GM19438 (cell line): ENCODE measurements around the gene FGR.
"Not testable (repeated sequence)": the region's sequence is repeated elsewhere in the genome, so short reads cannot be mapped to it uniquely, and the experiment has no call there.

Experiments
- ATAC-seq: cut with Tn5 transposase; IDR thresholded peaks from one replicate; pipeline ENCODE4 v1.9.1; 2021; ENCODE audit warnings: low read depth; ENCODE audit not compliant: unreplicated experiment

FGR gene

DNA sequence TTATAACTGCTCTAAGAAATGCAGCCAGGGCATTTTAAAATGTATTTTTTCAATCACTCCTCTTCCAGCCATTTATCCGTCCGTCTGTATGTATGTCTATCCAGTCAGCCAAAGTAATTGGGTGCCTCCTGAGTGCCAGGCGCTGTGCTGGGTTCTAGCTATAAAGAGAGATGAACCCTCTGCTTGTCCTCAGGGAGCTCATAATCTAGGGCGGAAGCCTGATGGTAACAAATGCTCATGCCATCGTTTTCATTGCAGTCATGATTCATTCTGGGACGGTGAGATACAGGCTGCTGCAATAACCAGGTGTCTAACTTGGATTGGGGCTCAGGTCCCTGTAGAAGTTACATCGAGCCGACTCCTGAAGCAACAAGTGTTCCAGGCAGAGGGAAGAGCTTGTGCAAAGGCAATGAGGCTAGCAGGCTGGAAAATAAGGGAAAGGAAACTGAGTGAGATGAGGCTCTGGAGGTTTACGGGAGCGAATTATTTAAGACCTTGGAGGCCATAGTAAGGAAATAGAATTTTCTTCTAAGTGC lies 25.4 kb upstream of the FGR start:
- ATAC-seq = no peak

- peak; percentile 59 for ATAC-seq
Observed at GRCh38 chr1:27659497-27660299, 24.7 kb upstream of the FGR start.

- ATAC-seq = peak; percentile 8
Observed at GRCh38 chr1:27658951-27659496, 24.0 kb upstream of the FGR start.

DNA sequence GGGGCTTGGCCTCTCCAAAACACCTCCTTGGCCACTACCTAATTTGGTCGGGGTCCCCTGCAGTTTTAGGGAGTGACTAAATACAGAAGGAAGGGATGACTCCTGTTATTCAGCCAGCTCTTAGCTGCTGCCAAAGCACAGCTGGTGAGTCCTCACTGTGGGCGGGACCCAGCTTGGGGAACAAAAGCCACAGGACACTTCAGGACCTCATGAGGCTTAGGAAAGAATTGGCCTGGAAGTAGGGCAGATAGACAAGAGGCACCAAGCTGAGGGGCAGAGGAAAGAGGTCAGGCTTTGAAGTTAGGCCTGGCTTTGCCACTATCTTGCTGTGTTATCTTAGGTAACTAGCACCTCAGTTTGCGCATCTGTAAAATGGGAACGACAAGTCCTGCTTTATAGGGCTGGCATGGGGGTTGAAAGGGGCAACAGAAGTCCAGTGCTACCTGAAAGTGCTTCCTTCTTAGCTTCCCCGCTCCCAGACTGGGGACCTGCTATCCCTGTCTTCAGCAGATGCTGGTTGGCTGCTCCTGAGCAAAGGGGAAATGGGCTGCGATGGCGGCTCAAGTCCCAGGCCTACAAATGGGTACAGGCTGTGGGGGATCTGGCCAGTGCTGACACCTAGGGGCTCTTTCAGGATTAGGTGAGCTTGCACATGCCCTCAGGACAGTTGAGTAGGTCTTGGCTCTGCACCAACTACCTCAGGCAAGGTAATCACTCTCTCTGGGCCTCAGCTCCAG lies 21.3 kb upstream of the FGR start:
- no peak for ATAC-seq

GRCh38 chr1:27655151-27655937 lies 20.4 kb upstream of the FGR start:
- no peak for ATAC-seq

DNA sequence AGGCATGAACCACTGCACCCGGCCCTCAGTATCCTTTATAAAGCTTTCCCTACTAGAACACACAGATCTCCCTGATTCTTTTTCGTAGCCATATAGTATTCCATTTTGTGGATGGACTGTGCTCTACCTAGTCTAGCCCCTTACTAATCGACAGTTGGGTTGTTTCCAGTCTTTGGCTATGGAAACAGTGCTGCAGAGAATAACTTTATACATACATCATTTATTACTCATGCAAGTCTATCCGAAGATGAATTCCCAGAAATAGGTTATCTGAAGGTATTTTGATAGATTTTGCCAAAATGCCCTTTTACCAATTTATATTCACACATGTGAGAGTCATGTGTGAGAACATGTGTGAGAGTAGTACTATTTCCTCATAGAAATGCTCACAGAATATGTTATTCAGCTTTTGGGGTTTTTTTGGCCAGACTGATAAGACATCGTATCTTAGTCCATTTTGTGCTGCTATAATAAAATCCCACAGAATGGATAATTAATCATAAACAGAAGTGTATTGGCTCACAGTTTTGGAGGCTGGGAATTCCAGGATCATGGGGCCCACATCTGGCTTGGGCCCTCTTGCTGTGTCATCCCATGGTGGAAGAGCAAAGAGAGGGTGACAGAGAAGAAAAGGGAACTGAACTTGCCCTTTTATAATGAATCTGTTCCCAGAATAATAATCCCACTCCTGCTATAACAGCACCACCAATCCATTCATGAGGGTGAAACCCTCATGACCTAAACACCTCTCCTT lies 17.3 kb upstream of the FGR start:
- ATAC-seq = no peak

DNA sequence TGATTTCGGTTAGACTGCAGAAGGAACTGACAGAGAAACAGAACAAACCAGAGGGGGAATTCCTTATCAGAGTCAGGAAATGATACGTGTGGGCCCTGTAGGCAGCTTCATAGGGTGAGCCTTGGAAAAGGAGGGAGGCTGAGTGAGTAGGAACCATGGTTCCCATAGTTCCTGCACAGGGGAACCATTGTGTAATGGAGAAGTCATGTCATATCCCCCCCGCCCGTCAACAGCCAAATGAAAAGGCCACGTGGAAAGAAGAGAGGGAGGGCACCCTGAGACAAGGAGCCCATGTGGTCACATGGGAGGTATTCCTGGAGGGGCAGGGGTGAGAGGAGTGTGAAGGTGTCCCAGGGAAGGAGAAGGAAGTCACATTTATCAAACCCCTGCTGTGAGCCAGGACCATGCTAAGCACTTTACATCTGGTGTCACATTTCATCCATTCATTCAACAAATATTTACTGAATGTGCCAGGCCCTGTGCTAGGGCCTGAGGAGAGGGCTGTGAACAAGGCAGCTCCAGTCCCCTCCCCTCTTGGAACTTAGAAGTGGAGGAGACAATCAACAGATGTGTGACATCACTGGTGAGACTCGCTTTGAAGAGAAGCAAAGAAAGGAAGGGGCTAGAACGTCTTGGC lies 15.7 kb upstream of the FGR start:
- ATAC-seq = no peak

- no peak for ATAC-seq
Observed at GRCh38 chr1:27650171-27650538, 15.2 kb upstream of the FGR start.

GRCh38 chr1:27649306-27649635 lies 14.3 kb upstream of the FGR start:
- ATAC-seq = no peak

DNA sequence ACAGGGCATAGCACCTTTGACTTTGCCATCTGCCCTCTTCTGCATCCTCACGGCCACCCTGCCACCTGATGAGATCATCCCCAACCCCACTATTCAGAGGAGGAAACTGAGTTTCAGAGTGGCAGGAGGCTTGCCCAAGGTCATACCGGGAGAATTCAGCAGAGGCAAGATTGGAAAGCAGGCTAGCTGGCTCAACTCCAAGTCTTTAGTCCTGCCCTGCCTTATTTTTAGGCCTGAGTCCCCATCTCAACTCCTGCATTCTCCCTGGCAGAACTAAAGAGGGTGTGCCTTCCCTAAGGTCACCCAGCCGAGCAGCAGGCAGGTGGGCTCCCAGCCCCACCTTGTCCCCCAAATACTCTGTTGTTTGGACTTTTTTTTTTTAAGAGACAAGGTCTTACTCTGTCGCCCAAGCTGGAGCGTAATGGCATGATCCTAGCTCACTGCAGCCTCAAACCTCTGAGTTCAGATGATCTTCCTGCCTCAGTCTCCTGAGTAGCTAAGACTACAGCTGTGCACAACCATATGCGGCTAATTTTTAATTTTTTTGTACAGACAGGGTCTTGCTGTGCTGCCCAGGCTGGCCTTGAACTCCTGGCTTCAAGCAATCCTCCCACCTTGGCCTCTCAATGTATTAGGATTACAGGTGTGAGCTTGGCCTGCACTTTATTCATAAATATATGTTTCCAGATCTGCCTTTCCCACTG lies 13.8 kb upstream of the FGR start:
- no peak for ATAC-seq

- ATAC-seq = no peak
Observed at GRCh38 chr1:27647328-27647727, 12.3 kb upstream of the FGR start.

DNA sequence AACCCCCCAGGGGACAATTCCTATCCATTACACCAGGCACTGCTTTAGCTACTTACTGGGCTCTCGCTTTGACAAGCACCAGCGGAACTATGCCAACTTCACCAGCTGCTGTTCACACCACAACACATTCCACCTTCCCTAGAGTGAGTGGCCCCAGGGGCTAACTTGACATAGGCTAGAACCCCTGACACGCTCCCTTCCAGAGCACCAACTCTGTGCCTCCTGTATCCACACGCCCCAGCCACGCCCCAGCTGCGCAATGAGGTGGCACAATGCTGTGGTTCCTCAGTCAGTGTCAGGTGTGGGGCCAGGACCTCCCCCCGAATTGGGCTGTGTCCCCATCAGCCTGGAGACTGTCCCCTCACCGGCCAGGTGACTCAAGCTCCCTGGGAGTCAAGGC lies 11.7 kb upstream of the FGR start:
- ATAC-seq = no peak

- ATAC-seq = no peak
Observed at GRCh38 chr1:27645071-27645415, 10.1 kb upstream of the FGR start.

- no peak for ATAC-seq
Observed at GRCh38 chr1:27644369-27645070, 9.5 kb upstream of the FGR start.

DNA sequence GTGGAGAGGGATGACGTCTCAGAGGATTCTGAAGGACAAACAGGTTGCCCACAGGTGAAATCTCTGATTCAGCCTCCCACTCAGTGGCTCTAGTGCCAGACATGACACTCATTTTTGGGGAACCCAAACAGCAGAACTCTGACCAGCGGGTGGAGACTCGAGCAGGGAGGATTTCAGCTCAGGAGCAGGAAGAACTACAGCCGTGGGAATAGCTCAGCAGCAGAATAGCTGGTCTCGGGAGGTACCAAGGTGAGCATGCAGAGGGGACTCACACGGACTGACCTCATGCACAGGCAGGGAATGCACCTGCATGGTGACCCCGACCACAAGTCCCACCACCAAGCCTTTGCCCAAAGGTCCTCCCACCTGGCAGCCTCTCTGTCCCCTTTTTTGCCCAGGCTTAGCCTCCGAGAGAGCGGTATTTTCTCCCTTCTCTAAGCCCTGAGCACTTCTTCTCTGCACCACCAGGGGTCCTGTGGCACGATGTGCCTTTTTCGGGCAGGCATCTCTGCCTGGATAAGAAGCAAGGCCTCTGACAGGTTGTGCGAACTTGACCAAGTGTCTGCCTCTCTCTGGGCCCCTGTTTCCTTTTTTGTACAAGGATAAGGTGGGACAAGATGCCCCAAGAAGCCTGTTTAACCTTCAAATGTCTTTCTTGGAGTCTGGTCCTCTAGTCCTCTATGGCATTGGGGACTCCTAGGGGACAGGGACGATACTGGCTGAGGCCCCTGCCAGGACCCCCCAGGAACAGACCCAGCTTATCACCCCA lies 8.8 kb upstream of the FGR start:
- ATAC-seq = no peak

GRCh38 chr1:27640514-27640913 lies 5.5 kb upstream of the FGR start:
- not testable (repeated sequence) for ATAC-seq

GRCh38 chr1:27638805-27639204 lies 3.8 kb upstream of the FGR start:
- no peak for ATAC-seq
